MCF 10A (cell line): Measurements from ENCODE around the gene DRD1. TPM values are rescaled to one million over a fixed set of nuclear protein-coding genes. Genes with fewer than 3 reads are reported as not detected.

Experiments used
- BruUV-seq: library from RNA; stranded (reverse); fragments of 400-500 nt; replicated peaks from 2 replicates; lab custom pipeline; 2021; lab: Mats Ljungman, UMichigan
- CTCF ChIA-PET: fragments of 300-600 bp; sonication (Branson Sonifier 250); formaldehyde crosslinking; extraction: SDS; loops from one replicate; lab custom pipeline; 2021; ENCODE audit warnings: antibody characterized with exemption, inconsistent platforms; lab: Yijun Ruan, JAX
- POLR2A ChIA-PET: fragments of 300-600, 350-650 bp; sonication (Branson Sonifier 250); formaldehyde crosslinking; extraction: SDS; loops from one replicate; lab custom pipeline; 2020; ENCODE audit warnings: antibody characterized with exemption, inconsistent platforms; lab: Yijun Ruan, JAX
- DNase-seq: peaks from one replicate; pipeline ENCODE4 v3.0.0-alpha.2; 2018; ENCODE audit not compliant: unreplicated experiment
- H3K27ac Mint-ChIP-seq: one replicate; pipeline ENCODE4 v1.8.0; 2022; ENCODE audit warnings: mild to moderate bottlenecking, low read depth, mixed read lengths; ENCODE audit not compliant: unreplicated experiment
- H3K27me3 Mint-ChIP-seq: one replicate; pipeline ENCODE4 v1.8.0; 2022; ENCODE audit warnings: mixed read lengths; ENCODE audit not compliant: insufficient read depth, unreplicated experiment
- H3K36me3 Mint-ChIP-seq: one replicate; pipeline ENCODE4 v1.8.0; 2022; ENCODE audit warnings: mild to moderate bottlenecking, moderate library complexity, mixed read lengths; ENCODE audit not compliant: insufficient read depth, unreplicated experiment
- H3K4me1 Mint-ChIP-seq: one replicate; pipeline ENCODE4 v1.8.0; 2022; ENCODE audit warnings: mixed read lengths; ENCODE audit not compliant: insufficient read depth, unreplicated experiment
- H3K4me3 Mint-ChIP-seq: one replicate; pipeline ENCODE4 v1.8.0; 2022; ENCODE audit warnings: mild to moderate bottlenecking, moderate library complexity, mixed read lengths; ENCODE audit not compliant: unreplicated experiment
- H3K9me3 Mint-ChIP-seq: one replicate; pipeline ENCODE4 v1.8.0; 2022; ENCODE audit warnings: mixed read lengths; ENCODE audit not compliant: unreplicated experiment
- intact Hi-C: fragments of 100-400 bp; cut with micrococcal nuclease; formaldehyde crosslinking; loops from 2 replicates; pipeline ENCODE4 v1.14.1; 2022
- total RNA-seq: library from RNA; stranded (reverse); gene quantifications from 2 replicates; pipeline ENCODE4 v1.2.3, GENCODE V29; 2022
- TF ChIP-seq, protein P1 (sequence below): fragments of 200-600 bp; IDR thresholded peaks from one replicate; pipeline ENCODE4 v1.8.0; 2022; ENCODE audit warnings: antibody characterized with exemption, mild to moderate bottlenecking; ENCODE audit not compliant: unreplicated experiment

The DRD1 gene
- total RNA-seq, 1 experiment from 2014 or later, result not detected

- BruUV-seq, result no TSS peak
- no peaks in the 10 kb centered on the region for H3K9me3 Mint-ChIP-seq
- H3K27ac Mint-ChIP-seq, result no peak overlapping the region
- no peaks in the 10 kb centered on the region for H3K27me3 Mint-ChIP-seq
- H3K36me3 Mint-ChIP-seq, result peaks cover 38% of the 10 kb centered on the region
- no peak for DNase-seq
- TF ChIP-seq, protein P1, sequence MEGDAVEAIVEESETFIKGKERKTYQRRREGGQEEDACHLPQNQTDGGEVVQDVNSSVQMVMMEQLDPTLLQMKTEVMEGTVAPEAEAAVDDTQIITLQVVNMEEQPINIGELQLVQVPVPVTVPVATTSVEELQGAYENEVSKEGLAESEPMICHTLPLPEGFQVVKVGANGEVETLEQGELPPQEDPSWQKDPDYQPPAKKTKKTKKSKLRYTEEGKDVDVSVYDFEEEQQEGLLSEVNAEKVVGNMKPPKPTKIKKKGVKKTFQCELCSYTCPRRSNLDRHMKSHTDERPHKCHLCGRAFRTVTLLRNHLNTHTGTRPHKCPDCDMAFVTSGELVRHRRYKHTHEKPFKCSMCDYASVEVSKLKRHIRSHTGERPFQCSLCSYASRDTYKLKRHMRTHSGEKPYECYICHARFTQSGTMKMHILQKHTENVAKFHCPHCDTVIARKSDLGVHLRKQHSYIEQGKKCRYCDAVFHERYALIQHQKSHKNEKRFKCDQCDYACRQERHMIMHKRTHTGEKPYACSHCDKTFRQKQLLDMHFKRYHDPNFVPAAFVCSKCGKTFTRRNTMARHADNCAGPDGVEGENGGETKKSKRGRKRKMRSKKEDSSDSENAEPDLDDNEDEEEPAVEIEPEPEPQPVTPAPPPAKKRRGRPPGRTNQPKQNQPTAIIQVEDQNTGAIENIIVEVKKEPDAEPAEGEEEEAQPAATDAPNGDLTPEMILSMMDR, result no peak
- H3K4me1 Mint-ChIP-seq, result peaks cover 36% of the 10 kb centered on the region
- ChIA-PET CTCF (interaction anchor here (0.6 to 1.3 kb wide), 2 partner anchors 20 to 48 kb away, joined by 3 read pairs; no protein-coding TSS in a partner anchor), POLR2A (no interaction called here)
- H3K4me3 Mint-ChIP-seq, result no peak overlapping the region
- intact Hi-C loops, result no loop called here
Measured at GRCh38 chr5:175484322-175484721, 40.3 kb upstream of the DRD1 start.

- Mint-ChIP-seq H3K4me3 (no peak overlapping the region), H3K27ac (no peak overlapping the region), H3K36me3 (peaks cover 38% of the 10 kb centered on the region), H3K27me3 (no peaks in the 10 kb centered on the region), H3K4me1 (peaks cover 33% of the 10 kb centered on the region), H3K9me3 (no peaks in the 10 kb centered on the region)
- BruUV-seq, result no TSS peak
- intact Hi-C loops, result no loop called here
- no peak for DNase-seq
- TF ChIP-seq, protein P1, result no peak
- CTCF ChIA-PET, result interaction anchor here (0.6 to 1.5 kb wide), 3 partner anchors 19 to 50 kb away, joined by 3 to 4 read pairs (median 4); no protein-coding TSS in a partner anchor
- POLR2A ChIA-PET, result no interaction called here
Measured at GRCh38 chr5:175483337-175483736, 39.4 kb upstream of the DRD1 start.

GRCh38 chr5:175479125-175479881, 35.3 kb upstream of the DRD1 start:
- TSS peak; percentile 25 for BruUV-seq
- no peaks in the 10 kb centered on the region for H3K9me3 Mint-ChIP-seq
- TF ChIP-seq, protein P1, result no peak
- no peak for DNase-seq
- peak overlapping the region; percentile 90 for H3K27ac Mint-ChIP-seq
- peaks cover 21% of the 10 kb centered on the region for H3K27me3 Mint-ChIP-seq
- H3K4me3 Mint-ChIP-seq, result peak overlapping the region; percentile 89
- peaks cover 18% of the 10 kb centered on the region for H3K4me1 Mint-ChIP-seq
- intact Hi-C loops, result no loop called here
- ChIA-PET POLR2A (interaction anchor here (0.8 to 1.3 kb wide), 3 partner anchors 9 to 30 kb away, joined by 3 to 4 read pairs (median 3); no protein-coding TSS in a partner anchor), CTCF (interaction anchor here (0.6 to 5.0 kb wide), 6 partner anchors 13 to 529 kb away, joined by 3 to 48 read pairs (median 4); no protein-coding TSS in a partner anchor)
- H3K36me3 Mint-ChIP-seq, result peaks cover 19% of the 10 kb centered on the region

- intact Hi-C loops, result no loop called here
- Mint-ChIP-seq H3K9me3 (no peaks in the 10 kb centered on the region), H3K27ac (peak within 1 kb of the TSS; percentile 90), H3K27me3 (peaks cover 29% of the 10 kb centered on the region), H3K4me1 (peaks cover 18% of the 10 kb centered on the region), H3K36me3 (peaks cover 11% of the 10 kb centered on the region), H3K4me3 (peak within 1 kb of the TSS; percentile 89)
- no TSS peak for BruUV-seq
- CTCF ChIA-PET, result interaction anchor here (5.0 kb wide), 1 partner anchor 13 kb away, joined by 48 read pairs; no protein-coding TSS in a partner anchor
- POLR2A ChIA-PET, result interaction anchor here (0.6 to 2.3 kb wide), 21 partner anchors 9 to 1552 kb away, joined by 3 to 27 read pairs (median 3); partner anchors contain the start of genes HIGD2A and NOP16
- peak; percentile 75 for DNase-seq
- TF ChIP-seq, protein P1, result no peak
Measured at GRCh38 chr5:175478384-175479124, 34.6 kb upstream of the DRD1 start, which contains the start of gene SFXN1. Gene SFXN1 (plus strand): TSS chr5:175478560. CDS start chr5:175492104, 13,544 bp downstream.
